ENCODE measurements around the gene KIF26A. TPM values are rescaled to one million over a fixed set of nuclear protein-coding genes. Genes with fewer than 3 reads are reported as not detected.

Gene KIF26A
- total and polyA plus RNA-seq, 2 of the 4 experiments (the other 2 are of a cell fraction): not detected

GRCh38 chr14:104105822-104106470, 32.4 kb upstream of the KIF26A start:
- H3K9me3 ChIP-seq (ENCODE audit: control insufficient read depth, insufficient read depth, low read length): no peaks in the 10 kb centered on the region
- ATAC-seq (ENCODE audit: low read depth) (no peak), DNase-seq (no peak)
- H3K23ac ChIP-seq (ENCODE audit: low read depth, low read length): no peak overlapping the region
- H2BK20ac ChIP-seq (ENCODE audit: low read depth, low read length): no peak overlapping the region
- H3K4me1 ChIP-seq (ENCODE audit: control insufficient read depth, insufficient read depth, low read length): no peaks in the 10 kb centered on the region
- no peak overlapping the region for H4K8ac ChIP-seq (ENCODE audit: low read depth in 2 of 2, low read length in 2 of 2)
- H3K79me1 ChIP-seq (ENCODE audit: low read depth in 1 of 2, low read length in 2 of 2): no peaks in the 10 kb centered on the region
- dilution Hi-C loops (cut with HindIII; ENCODE audit: low sequenced_read_pairs, unreplicated experiment): no loop called here
- H3K36me3 ChIP-seq (ENCODE audit: control insufficient read depth, insufficient read depth, low read length): no peaks in the 10 kb centered on the region
- H4K20me1 ChIP-seq (ENCODE audit: insufficient read depth, low read length): no peaks in the 10 kb centered on the region
- no peak overlapping the region for H3K4me2 ChIP-seq (ENCODE audit: low read depth, low read length)
- no peak overlapping the region for H3K9ac ChIP-seq (ENCODE audit: low read depth, low read length)
- no peak overlapping the region for H3K4me3 ChIP-seq (ENCODE audit: insufficient read depth, low read depth, low read length)
- H3K27me3 ChIP-seq (ENCODE audit: control insufficient read depth, insufficient read depth, low read length): no peaks in the 10 kb centered on the region
- no peak overlapping the region for H2AK5ac ChIP-seq (ENCODE audit: low read depth, low read length)
- CTCF ChIA-PET: no interaction called here
- no peak for TF ChIP-seq MXI1 (IDR thresholded peaks at IDR 0.05; ENCODE audit: borderline replicate concordance, low read depth, low read length)
- TF ChIP-seq CHD1 (IDR thresholded peaks at IDR 0.05; ENCODE audit: low read depth, low read length): no peak
- no peak for TF ChIP-seq POLR2A (IDR thresholded peaks at IDR 0.05; ENCODE audit: low read depth, low read length)
- no peak for TF ChIP-seq NFE2L2 (IDR thresholded peaks at IDR 0.05; ENCODE audit: low read depth, low read length)
- no peak for TF ChIP-seq RFX5 (IDR thresholded peaks at IDR 0.05; ENCODE audit: low read depth, low read length)
- TF ChIP-seq, protein P1, sequence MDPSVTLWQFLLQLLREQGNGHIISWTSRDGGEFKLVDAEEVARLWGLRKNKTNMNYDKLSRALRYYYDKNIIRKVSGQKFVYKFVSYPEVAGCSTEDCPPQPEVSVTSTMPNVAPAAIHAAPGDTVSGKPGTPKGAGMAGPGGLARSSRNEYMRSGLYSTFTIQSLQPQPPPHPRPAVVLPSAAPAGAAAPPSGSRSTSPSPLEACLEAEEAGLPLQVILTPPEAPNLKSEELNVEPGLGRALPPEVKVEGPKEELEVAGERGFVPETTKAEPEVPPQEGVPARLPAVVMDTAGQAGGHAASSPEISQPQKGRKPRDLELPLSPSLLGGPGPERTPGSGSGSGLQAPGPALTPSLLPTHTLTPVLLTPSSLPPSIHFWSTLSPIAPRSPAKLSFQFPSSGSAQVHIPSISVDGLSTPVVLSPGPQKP (IDR thresholded peaks at IDR 0.05; ENCODE audit: borderline replicate concordance, low read depth, low read length): no peak
- TF ChIP-seq CTCF (conservative IDR thresholded peaks at IDR 0.05; ENCODE audit: low read depth, low read length): no peak
- TF ChIP-seq, protein P2, sequence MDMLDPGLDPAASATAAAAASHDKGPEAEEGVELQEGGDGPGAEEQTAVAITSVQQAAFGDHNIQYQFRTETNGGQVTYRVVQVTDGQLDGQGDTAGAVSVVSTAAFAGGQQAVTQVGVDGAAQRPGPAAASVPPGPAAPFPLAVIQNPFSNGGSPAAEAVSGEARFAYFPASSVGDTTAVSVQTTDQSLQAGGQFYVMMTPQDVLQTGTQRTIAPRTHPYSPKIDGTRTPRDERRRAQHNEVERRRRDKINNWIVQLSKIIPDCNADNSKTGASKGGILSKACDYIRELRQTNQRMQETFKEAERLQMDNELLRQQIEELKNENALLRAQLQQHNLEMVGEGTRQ (IDR thresholded peaks at IDR 0.05; ENCODE audit: low read depth, low read length): no peak
- TF ChIP-seq RAD21 (IDR thresholded peaks at IDR 0.05; ENCODE audit: low read length): no peak
- no peak for TF ChIP-seq MAZ (IDR thresholded peaks at IDR 0.05; ENCODE audit: borderline replicate concordance, low read depth, low read length)
- TF ChIP-seq BHLHE40 (IDR thresholded peaks at IDR 0.05; ENCODE audit: low read depth, low read length): no peak
- TF ChIP-seq CEBPB (IDR thresholded peaks at IDR 0.05; ENCODE audit: low read depth, low read length): no peak
- no peak for TF ChIP-seq SMC3 (IDR thresholded peaks at IDR 0.05; ENCODE audit: low read depth, low read length)
- TF ChIP-seq RCOR1 (IDR thresholded peaks at IDR 0.05; ENCODE audit: insufficient replicate concordance, low read length): no peak
- TF ChIP-seq FOS (IDR thresholded peaks at IDR 0.05; ENCODE audit: low read depth, low read length): no peak
- no peak overlapping the region for H2BK5ac ChIP-seq (ENCODE audit: low read depth, low read length, poor library complexity, severe bottlenecking)
- no peak overlapping the region for H3K14ac ChIP-seq (replicated peaks; ENCODE audit: low read depth, low read length)
- H2AFZ ChIP-seq (replicated peaks; ENCODE audit: low read length, poor library complexity): no peak overlapping the region
- no peak overlapping the region for H3K4ac ChIP-seq (ENCODE audit: low read depth, low read length)
- no peak overlapping the region for H3K56ac ChIP-seq (ENCODE audit: extremely low read depth, insufficient read depth, low read length)
- H2AK9ac ChIP-seq (replicated peaks; ENCODE audit: low read depth, low read length, poor library complexity): no peak overlapping the region
- in situ Hi-C loops (cut with MboI; ENCODE audit: low sequenced_read_pairs): no loop called here
- POLR2A ChIA-PET (ENCODE audit: unreplicated experiment): no interaction called here
- BruUV-seq (replicated peaks): no TSS peak
- H4K91ac ChIP-seq (ENCODE audit: insufficient read depth, low read depth, low read length): no peak overlapping the region
- WGBS, 2 experiments (ENCODE audit: extremely low coverage in 2 of 2, insufficient read length in 1 of 2): 68% methylated on average over 10 of the region's 18 CpGs; no CpG with 5 or more reads in 1 of the 2 experiments
- no peak overlapping the region for H4K5ac ChIP-seq (ENCODE audit: low read depth, low read length)
- no peak overlapping the region for H2BK120ac ChIP-seq (ENCODE audit: low read depth, low read length)
- no peak overlapping the region for H3K18ac ChIP-seq (ENCODE audit: low read depth, low read length)
- no peak overlapping the region for H2BK15ac ChIP-seq (ENCODE audit: low read depth, low read length)
- no peaks in the 10 kb centered on the region for H3K9me1 ChIP-seq (ENCODE audit: insufficient read depth, low read length)
- H3K27ac ChIP-seq (ENCODE audit: insufficient read depth, low read length): no peak overlapping the region
- intact Hi-C loops (cut with micrococcal nuclease): no loop called here

Data from IMR-90 (cell line).